KMS-11 (cell line): ENCODE data around the gene ACO1.

Experiments
- H2AFZ ChIP-seq: fragments of 200-600 bp; sonication (generic); 2 replicates; pipeline ENCODE4 v1.6.1; 2016; ENCODE audit warnings: antibody characterized with exemption, mixed run types, low read depth
- H3K27ac ChIP-seq: fragments of 200-600 bp; sonication (generic); 2 replicates; pipeline ENCODE4 v1.6.1; 2016; ENCODE audit warnings: mild to moderate bottlenecking, mixed run types
- H3K27me3 ChIP-seq: fragments of 200-600 bp; sonication (generic); 2 replicates; pipeline ENCODE4 v1.6.1; 2017; ENCODE audit warnings: mild to moderate bottlenecking, low read depth, mixed run types, moderate library complexity; ENCODE audit not compliant: insufficient read depth
- H3K36me3 ChIP-seq: fragments of 200-600 bp; sonication (generic); 2 replicates; pipeline ENCODE4 v1.6.1; 2017; ENCODE audit warnings: mild to moderate bottlenecking, mixed run types; ENCODE audit not compliant: insufficient read depth
- H3K4me1 ChIP-seq: fragments of 200-600 bp; sonication (generic); 2 replicates; pipeline ENCODE4 v1.6.1; 2016; ENCODE audit warnings: mild to moderate bottlenecking, low read depth, mixed run types; ENCODE audit not compliant: poor library complexity, severe bottlenecking
- H3K4me2 ChIP-seq: fragments of 200-600 bp; sonication (generic); 2 replicates; pipeline ENCODE4 v1.7.0; 2016; ENCODE audit warnings: mild to moderate bottlenecking, mixed run types
- H3K4me3 ChIP-seq: fragments of 200-600 bp; sonication (generic); IDR thresholded peaks from 2 replicates; pipeline ENCODE4 v1.6.1; 2017; ENCODE audit warnings: low read depth, low read length, mixed read lengths; ENCODE audit not compliant: insufficient read depth
- H3K79me2 ChIP-seq: fragments of 200-600 bp; sonication (generic); 2 replicates; pipeline ENCODE4 v1.6.1; 2016; ENCODE audit warnings: low read depth, mixed run types; ENCODE audit not compliant: insufficient read depth
- H3K9ac ChIP-seq: fragments of 200-600 bp; sonication (generic); 2 replicates; pipeline ENCODE4 v1.6.1; 2016; ENCODE audit warnings: mild to moderate bottlenecking, mixed run types
- H4K20me1 ChIP-seq: fragments of 200-600 bp; sonication (generic); 2 replicates; pipeline ENCODE4 v1.6.1; 2016; ENCODE audit warnings: mild to moderate bottlenecking, mixed run types; ENCODE audit not compliant: insufficient read depth
- TF ChIP-seq, protein P1 (sequence below): fragments of 200-600 bp; sonication (generic); conservative IDR thresholded peaks from 2 replicates; pipeline ENCODE4 v1.6.1; 2017; ENCODE audit warnings: low read depth, mild to moderate bottlenecking, antibody characterized with exemption, low read length, moderate library complexity, mixed read lengths

The ACO1 gene

DNA sequence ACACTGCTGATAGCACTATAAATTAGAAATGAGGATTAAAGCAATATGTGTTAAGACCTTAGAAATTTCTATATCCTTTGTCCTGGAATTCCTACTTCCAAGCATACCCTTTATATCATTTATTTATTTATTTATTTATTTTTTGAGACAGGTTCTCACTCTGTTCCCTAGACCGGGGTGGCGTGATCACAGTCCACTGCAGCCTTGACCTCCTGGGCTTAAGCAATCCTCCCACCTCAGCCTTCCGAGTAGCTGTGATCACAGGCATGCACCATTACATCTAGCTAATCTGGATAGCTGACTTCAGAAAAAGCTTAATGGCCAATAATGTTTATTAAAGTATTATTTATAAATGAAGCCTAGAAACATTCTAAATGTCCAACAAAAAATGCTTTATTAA is 27.3 kb downstream of the ACO1 start:
- no peaks in the 10 kb centered on the region for H3K4me1 ChIP-seq
- H3K9ac ChIP-seq, result no peak overlapping the region
- no peak overlapping the region for H2AFZ ChIP-seq
- H3K79me2 ChIP-seq, result no peaks in the 10 kb centered on the region
- TF ChIP-seq, protein P1, sequence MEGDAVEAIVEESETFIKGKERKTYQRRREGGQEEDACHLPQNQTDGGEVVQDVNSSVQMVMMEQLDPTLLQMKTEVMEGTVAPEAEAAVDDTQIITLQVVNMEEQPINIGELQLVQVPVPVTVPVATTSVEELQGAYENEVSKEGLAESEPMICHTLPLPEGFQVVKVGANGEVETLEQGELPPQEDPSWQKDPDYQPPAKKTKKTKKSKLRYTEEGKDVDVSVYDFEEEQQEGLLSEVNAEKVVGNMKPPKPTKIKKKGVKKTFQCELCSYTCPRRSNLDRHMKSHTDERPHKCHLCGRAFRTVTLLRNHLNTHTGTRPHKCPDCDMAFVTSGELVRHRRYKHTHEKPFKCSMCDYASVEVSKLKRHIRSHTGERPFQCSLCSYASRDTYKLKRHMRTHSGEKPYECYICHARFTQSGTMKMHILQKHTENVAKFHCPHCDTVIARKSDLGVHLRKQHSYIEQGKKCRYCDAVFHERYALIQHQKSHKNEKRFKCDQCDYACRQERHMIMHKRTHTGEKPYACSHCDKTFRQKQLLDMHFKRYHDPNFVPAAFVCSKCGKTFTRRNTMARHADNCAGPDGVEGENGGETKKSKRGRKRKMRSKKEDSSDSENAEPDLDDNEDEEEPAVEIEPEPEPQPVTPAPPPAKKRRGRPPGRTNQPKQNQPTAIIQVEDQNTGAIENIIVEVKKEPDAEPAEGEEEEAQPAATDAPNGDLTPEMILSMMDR, result no peak
- H3K4me2 ChIP-seq, result no peak overlapping the region
- H3K27me3 ChIP-seq, result no peaks in the 10 kb centered on the region
- H3K4me3 ChIP-seq, result no peak overlapping the region
- H4K20me1 ChIP-seq, result no peaks in the 10 kb centered on the region
- no peak overlapping the region for H3K27ac ChIP-seq
- H3K36me3 ChIP-seq, result no peaks in the 10 kb centered on the region

GRCh38 chr9:32412440-32412839 is 28.0 kb downstream of the ACO1 start:
- no peaks in the 10 kb centered on the region for H4K20me1 ChIP-seq
- H3K79me2 ChIP-seq, result no peaks in the 10 kb centered on the region
- no peak overlapping the region for H3K27ac ChIP-seq
- H3K4me3 ChIP-seq, result no peak overlapping the region
- H2AFZ ChIP-seq, result no peak overlapping the region
- H3K36me3 ChIP-seq, result no peaks in the 10 kb centered on the region
- H3K4me2 ChIP-seq, result no peak overlapping the region
- TF ChIP-seq, protein P1, result no peak
- no peak overlapping the region for H3K9ac ChIP-seq
- H3K27me3 ChIP-seq, result no peaks in the 10 kb centered on the region
- no peaks in the 10 kb centered on the region for H3K4me1 ChIP-seq

- no peaks in the 10 kb centered on the region for H3K27me3 ChIP-seq
- no peak overlapping the region for H3K4me3 ChIP-seq
- no peaks in the 10 kb centered on the region for H3K36me3 ChIP-seq
- H3K79me2 ChIP-seq, result no peaks in the 10 kb centered on the region
- TF ChIP-seq, protein P1, result no peak
- H3K9ac ChIP-seq, result no peak overlapping the region
- no peak overlapping the region for H2AFZ ChIP-seq
- H4K20me1 ChIP-seq, result no peaks in the 10 kb centered on the region
- no peak overlapping the region for H3K4me2 ChIP-seq
- H3K4me1 ChIP-seq, result no peaks in the 10 kb centered on the region
- no peak overlapping the region for H3K27ac ChIP-seq
Measured at GRCh38 chr9:32413424-32413823, 29.0 kb downstream of the ACO1 start.

GRCh38 chr9:32414856-32415255 is 30.4 kb downstream of the ACO1 start:
- Histone ChIP-seq H3K79me2 (no peaks in the 10 kb centered on the region), H2AFZ (no peak overlapping the region), H4K20me1 (no peaks in the 10 kb centered on the region), H3K4me2 (no peak overlapping the region), H3K4me1 (no peaks in the 10 kb centered on the region), H3K27me3 (no peaks in the 10 kb centered on the region), H3K4me3 (no peak overlapping the region), H3K27ac (no peak overlapping the region), H3K36me3 (no peaks in the 10 kb centered on the region), H3K9ac (no peak overlapping the region)
- TF ChIP-seq, protein P1, result no peak

DNA sequence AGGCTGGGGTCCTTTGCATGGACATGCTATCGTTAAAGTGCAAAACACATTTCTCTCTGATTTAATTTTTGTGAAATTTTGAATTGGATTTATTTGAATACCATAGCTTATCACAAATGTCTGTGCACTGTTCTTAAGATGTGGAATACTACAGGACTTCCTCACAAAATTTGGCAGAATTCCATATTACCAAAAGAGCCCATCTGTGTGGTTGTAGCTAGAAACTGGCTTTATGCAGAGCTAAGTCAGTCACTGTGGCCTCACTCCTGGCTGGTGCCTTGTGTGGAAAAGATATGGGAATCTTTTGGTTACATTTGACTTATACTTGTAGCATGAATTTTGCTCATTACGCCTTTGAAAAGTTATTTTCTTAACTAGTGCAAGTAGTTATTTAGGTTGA is 35.5 kb downstream of the ACO1 start:
- TF ChIP-seq, protein P1, result no peak
- Histone ChIP-seq H4K20me1 (no peaks in the 10 kb centered on the region), H3K36me3 (no peaks in the 10 kb centered on the region)

More for the DNA sequence above, 35.5 kb downstream of the ACO1 start:
- H3K4me1 ChIP-seq, result no peaks in the 10 kb centered on the region
- H2AFZ ChIP-seq, result no peak overlapping the region
- H3K27ac ChIP-seq, result no peak overlapping the region
- no peaks in the 10 kb centered on the region for H3K27me3 ChIP-seq
- H3K9ac ChIP-seq, result no peak overlapping the region
- no peaks in the 10 kb centered on the region for H3K79me2 ChIP-seq
- no peak overlapping the region for H3K4me2 ChIP-seq
- no peak overlapping the region for H3K4me3 ChIP-seq
